ENCODE data around the gene POLR2E. TPM values are rescaled to one million over a fixed set of nuclear protein-coding genes. Genes with fewer than 3 reads are reported as not detected.

POLR2E gene
- total RNA-seq, 1 donor from 2014 or later = 248 TPM

DNA sequence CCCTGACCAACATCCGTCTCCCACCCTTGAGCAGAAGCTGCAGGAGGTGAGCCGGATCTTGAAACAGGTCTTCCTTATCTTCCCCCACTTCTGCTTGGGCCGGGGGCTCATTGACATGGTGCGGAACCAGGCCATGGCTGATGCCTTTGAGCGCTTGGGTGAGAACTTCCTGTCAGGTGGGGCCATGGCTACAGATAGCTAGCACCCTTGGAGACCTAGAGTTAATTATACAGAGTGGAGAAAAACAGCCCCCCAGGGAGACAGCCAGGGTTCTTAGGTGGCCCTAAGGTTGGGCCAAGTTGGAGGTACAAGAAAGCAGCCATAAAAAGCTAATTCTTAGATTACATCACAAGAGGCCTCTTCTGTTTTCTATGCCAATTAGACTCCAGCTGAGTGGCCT lies 37.1 kb downstream of the POLR2E start:
- TF ChIP-seq, protein P1, sequence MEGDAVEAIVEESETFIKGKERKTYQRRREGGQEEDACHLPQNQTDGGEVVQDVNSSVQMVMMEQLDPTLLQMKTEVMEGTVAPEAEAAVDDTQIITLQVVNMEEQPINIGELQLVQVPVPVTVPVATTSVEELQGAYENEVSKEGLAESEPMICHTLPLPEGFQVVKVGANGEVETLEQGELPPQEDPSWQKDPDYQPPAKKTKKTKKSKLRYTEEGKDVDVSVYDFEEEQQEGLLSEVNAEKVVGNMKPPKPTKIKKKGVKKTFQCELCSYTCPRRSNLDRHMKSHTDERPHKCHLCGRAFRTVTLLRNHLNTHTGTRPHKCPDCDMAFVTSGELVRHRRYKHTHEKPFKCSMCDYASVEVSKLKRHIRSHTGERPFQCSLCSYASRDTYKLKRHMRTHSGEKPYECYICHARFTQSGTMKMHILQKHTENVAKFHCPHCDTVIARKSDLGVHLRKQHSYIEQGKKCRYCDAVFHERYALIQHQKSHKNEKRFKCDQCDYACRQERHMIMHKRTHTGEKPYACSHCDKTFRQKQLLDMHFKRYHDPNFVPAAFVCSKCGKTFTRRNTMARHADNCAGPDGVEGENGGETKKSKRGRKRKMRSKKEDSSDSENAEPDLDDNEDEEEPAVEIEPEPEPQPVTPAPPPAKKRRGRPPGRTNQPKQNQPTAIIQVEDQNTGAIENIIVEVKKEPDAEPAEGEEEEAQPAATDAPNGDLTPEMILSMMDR (conservative IDR thresholded peaks at IDR 0.05; ENCODE audit: low read depth, low read length) = no peak
- no peak overlapping the region for H3K4me3 ChIP-seq (ENCODE audit: low read depth, low read length)
- no peak for DNase-seq (ENCODE audit: low read depth)

DNA sequence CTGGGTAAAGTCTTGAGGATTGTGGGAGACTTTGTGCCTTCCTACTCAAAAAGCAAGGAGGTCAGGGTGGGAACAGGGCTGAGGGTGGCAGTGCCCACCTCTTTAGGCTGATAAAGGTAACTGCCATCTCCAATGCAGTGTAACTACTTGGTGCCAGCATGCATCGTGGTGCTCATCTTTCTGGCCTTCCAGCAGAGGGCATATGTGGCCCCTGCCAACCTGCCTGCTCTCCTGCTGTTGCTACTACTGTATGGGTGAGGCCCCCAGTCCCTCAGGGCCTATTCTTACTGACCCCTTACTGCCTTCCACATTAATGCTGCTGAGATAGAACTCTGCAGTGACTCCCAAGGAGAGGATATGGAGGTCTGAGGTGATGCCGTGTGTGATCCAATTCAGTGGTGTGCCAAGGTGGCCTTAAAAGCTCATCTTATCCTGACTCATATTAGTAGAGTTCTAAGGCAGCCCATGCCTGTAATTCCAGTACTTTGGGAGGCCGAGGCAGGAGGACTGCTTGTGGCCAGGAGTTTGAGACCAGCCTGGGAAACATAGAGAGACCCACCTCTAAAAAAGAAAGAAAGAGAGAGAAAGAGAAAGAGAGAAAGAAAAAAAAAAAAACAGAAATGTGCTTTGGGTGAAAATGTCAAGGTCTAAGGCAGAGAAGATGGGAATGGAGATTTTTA lies 37.9 kb downstream of the POLR2E start:
- TF ChIP-seq, protein P1 (conservative IDR thresholded peaks at IDR 0.05; ENCODE audit: low read depth, low read length) = peak; percentile 46
- no peak for DNase-seq (ENCODE audit: low read depth)
- H3K4me3 ChIP-seq (ENCODE audit: low read depth, low read length) = no peak overlapping the region

DNA sequence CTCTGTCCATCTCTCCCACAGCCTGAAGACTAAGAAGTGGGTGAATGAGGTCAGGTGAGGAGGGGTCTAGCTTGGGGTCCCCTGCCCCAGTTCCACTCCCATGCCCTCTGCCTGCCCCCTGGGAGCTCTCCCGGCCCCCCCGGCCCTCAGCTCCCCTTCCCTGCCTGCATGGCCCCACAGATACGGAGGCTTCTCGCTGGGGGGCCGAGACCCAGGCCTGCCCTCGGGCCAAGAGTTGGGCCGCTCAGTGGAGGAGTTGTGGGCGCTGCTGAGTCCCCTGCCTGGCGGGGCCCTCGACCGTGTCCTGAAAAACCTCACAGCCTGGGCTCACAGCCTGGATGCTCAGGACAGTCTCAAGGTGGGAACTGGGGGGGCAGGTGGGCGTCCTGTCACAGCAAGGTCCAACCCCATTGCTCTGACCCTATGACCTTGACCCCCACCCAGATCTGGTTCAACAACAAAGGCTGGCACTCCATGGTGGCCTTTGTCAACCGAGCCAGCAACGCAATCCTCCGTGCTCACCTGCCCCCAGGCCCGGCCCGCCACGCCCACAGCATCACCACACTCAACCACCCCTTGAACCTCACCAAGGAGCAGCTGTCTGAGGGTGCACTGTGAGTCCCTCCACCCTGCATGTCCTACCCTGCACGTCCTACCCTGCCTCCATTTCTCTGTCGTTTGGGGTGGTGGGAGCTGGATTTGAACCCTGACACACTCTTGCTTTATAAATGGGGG lies 39.1 kb downstream of the POLR2E start:
- DNase-seq (ENCODE audit: low read depth) = no peak
- TF ChIP-seq, protein P1 (conservative IDR thresholded peaks at IDR 0.05; ENCODE audit: low read depth, low read length) = no peak
- H3K4me3 ChIP-seq (ENCODE audit: low read depth, low read length) = no peak overlapping the region

DNA sequence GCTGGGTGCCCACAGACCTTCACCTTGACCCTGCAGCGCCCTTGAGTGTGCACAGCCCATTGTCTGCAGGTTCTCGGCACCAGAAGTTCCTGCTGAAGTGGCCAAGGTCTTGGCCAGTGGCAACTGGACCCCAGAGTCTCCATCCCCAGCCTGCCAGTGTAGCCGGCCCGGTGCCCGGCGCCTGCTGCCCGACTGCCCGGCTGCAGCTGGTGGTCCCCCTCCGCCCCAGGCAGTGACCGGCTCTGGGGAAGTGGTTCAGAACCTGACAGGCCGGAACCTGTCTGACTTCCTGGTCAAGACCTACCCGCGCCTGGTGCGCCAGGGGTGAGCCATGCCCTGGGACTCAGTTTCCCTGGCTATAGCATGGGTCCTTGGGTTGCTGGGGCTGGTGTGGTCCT lies 40.1 kb downstream of the POLR2E start:
- H3K4me3 ChIP-seq (ENCODE audit: low read depth, low read length) = no peak overlapping the region
- TF ChIP-seq, protein P1 (conservative IDR thresholded peaks at IDR 0.05; ENCODE audit: low read depth, low read length) = no peak
- DNase-seq (ENCODE audit: low read depth) = no peak

DNA sequence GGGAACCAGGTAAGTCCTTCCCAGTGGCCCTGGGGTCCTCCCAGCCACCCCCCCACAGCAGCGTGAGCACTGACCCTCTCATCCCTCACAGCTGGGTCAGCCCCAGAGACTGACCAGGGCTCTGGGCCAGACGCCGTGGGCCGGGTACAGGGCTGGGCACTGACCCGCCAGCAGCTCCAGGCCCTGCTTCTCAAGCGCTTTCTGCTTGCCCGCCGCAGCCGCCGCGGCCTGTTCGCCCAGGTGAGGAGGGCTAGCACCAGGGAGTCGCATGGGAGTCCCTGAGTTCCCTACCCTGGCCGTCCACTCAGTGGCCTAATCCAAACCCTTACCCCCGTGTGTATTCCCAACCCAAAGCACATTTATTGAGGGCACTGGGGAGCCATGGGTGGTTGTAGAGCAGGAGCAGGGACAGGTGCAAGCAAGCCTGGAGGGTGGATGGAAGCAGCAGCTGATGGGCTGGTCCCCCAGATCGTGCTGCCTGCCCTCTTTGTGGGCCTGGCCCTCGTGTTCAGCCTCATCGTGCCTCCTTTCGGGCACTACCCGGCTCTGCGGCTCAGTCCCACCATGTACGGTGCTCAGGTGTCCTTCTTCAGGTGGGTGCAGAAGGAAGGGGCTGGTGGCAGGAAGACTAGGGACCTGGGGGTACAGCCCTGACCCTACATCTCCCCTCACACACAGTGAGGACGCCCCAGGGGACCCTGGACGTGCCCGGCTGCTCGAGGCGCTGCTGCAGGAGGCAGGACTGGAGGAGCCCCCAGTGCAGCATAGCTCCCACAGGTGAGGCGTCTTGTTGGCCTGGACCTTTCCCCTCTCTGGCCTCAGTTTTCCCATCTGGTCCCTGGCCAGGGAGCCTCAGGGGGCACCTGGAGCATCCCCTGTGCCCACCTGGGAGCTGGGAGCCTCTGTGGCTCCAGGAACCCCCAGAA lies 40.8 kb downstream of the POLR2E start:
- TF ChIP-seq, protein P1 (conservative IDR thresholded peaks at IDR 0.05; ENCODE audit: low read depth, low read length) = no peak
- DNase-seq (ENCODE audit: low read depth) = no peak
- H3K4me3 ChIP-seq (ENCODE audit: low read depth, low read length) = no peak overlapping the region

DNA sequence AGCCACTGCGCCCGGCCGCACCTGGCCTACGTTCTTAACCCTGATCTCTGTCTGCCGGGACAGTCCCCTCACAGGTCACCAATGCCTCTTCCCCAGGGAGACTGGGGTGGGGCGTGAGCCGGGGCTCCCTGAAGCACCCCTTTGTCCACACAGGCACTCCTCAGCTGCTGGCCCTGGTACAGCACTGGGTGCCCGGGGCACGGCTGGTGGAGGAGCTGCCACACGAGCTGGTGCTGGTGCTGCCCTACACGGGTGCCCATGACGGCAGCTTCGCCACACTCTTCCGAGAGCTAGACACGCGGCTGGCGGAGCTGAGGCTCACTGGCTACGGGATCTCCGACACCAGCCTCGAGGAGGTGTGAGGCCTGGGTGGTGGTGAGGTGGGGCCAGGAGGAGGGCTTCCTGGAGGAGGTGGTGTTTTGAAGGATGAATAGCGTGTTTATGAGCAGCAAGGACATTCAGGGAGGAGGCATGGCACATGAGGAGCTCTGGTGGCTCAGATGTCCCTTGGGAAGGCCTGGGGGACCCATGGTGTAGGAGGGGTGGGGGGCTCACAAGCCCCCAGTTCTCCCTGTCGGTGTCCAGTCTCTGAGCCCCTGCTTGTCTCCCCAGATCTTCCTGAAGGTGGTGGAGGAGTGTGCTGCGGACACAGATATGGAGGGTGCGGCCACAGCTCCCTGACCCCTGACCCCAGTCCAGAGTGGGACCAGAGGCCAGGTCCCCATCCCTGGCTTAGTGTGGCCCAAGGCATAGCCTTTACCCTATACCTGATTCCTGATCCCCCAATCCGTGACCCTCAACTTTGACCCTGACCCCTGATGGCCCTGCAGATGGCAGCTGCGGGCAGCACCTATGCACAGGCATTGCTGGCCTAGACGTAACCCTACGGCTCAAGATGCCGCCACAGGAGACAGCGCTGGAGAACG lies 41.7 kb downstream of the POLR2E start:
- TF ChIP-seq, protein P1 (conservative IDR thresholded peaks at IDR 0.05; ENCODE audit: low read depth, low read length) = no peak
- DNase-seq (ENCODE audit: low read depth) = no peak

More for the DNA sequence above, 41.7 kb downstream of the POLR2E start:
- H3K4me3 ChIP-seq (ENCODE audit: low read depth, low read length) = no peak overlapping the region
